ENCODE measurements around the gene THAP12.

- no peak for TF ChIP-seq ZNF207 (IDR thresholded peaks at IDR 0.05; ENCODE audit: borderline replicate concordance)
- no peak for TF ChIP-seq MEF2B (IDR thresholded peaks at IDR 0.05; ENCODE audit: partially characterized antibody, poor library complexity, severe bottlenecking)
- TF ChIP-seq CEBPB (IDR thresholded peaks at IDR 0.05; ENCODE audit: borderline replicate concordance in 1 of 2, low read depth in 2 of 2, low read length in 2 of 2): no peak
- TF ChIP-seq SREBF1 (IDR thresholded peaks at IDR 0.05; ENCODE audit: low read length): no peak
- no peak for TF ChIP-seq MLLT1 (IDR thresholded peaks at IDR 0.05)
- TF ChIP-seq CTCF (IDR thresholded peaks at IDR 0.05 in 2 of 3, conservative IDR thresholded peaks at IDR 0.05 in 1 of 3; ENCODE audit: control insufficient read depth in 2 of 3, extremely low read depth in 1 of 3, insufficient read depth in 1 of 3, low read depth in 3 of 3, low read length in 3 of 3): no peak
- TF ChIP-seq FOXM1 (IDR thresholded peaks at IDR 0.05; ENCODE audit: low read depth, low read length): no peak
- no peak for TF ChIP-seq SREBF2 (IDR thresholded peaks at IDR 0.05; ENCODE audit: low read length)
- no peak for TF ChIP-seq SRF (IDR thresholded peaks at IDR 0.05; ENCODE audit: low read depth in 2 of 2, low read length in 2 of 2)
- no peak for TF ChIP-seq CHD4 (IDR thresholded peaks at IDR 0.05)
- TF ChIP-seq, protein P1, sequence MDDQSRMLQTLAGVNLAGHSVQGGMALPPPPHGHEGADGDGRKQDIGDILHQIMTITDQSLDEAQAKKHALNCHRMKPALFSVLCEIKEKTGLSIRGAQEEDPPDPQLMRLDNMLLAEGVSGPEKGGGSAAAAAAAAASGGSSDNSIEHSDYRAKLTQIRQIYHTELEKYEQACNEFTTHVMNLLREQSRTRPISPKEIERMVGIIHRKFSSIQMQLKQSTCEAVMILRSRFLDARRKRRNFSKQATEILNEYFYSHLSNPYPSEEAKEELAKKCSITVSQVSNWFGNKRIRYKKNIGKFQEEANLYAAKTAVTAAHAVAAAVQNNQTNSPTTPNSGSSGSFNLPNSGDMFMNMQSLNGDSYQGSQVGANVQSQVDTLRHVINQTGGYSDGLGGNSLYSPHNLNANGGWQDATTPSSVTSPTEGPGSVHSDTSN (IDR thresholded peaks at IDR 0.05; ENCODE audit: insufficient replicate concordance, low read depth, low read length): no peak
- no peak for TF ChIP-seq MYB (IDR thresholded peaks at IDR 0.05; ENCODE audit: borderline replicate concordance, low read depth, low read length)
- no peak for TF ChIP-seq POLR2A (IDR thresholded peaks at IDR 0.05; ENCODE audit: low read depth, low read length)
Measured at GRCh38 chr11:76369406-76369805, 11.5 kb downstream of the THAP12 start.

Data from GM12878 (cell line).